Measurements from ENCODE around the gene HES3.
"Not testable (repeated sequence)": the region's sequence is repeated elsewhere in the genome, so short reads cannot be mapped to it uniquely, and the experiment has no call there.

Gene HES3

GRCh38 chr1:6218375-6219164 is 25.4 kb upstream of the HES3 start:
- Histone ChIP-seq H3K4me3 (replicated peaks; ENCODE audit: insufficient read depth, low read length) (no peak overlapping the region), H3K27me3 (ENCODE audit: insufficient read depth, poor library complexity, severe bottlenecking) (no peaks in the 10 kb centered on the region), H3K27ac (replicated peaks) (no peak overlapping the region)
- TF ChIP-seq SPI1 (IDR thresholded peaks at IDR 0.05; ENCODE audit: borderline replicate concordance, low read depth) = no peak
- no peak for TF ChIP-seq GABPA (IDR thresholded peaks at IDR 0.05; ENCODE audit: low read depth)
- TF ChIP-seq CTCF (IDR thresholded peaks at IDR 0.05; ENCODE audit: insufficient read depth, low read length) = no peak
- no peak for TF ChIP-seq REST (IDR thresholded peaks at IDR 0.05; ENCODE audit: insufficient replicate concordance, low read depth)
- TF ChIP-seq POLR2AphosphoS5 (IDR thresholded peaks at IDR 0.05; ENCODE audit: low read depth) = no peak
- no peak for DNase-seq (ENCODE audit: low read depth in 1 of 2, low spot score in 1 of 2)

GRCh38 chr1:6219641-6220040 is 24.3 kb upstream of the HES3 start:
- H3K27me3 ChIP-seq (ENCODE audit: insufficient read depth, poor library complexity, severe bottlenecking); H3K27ac ChIP-seq (replicated peaks); H3K4me3 ChIP-seq (replicated peaks; ENCODE audit: insufficient read depth, low read length); DNase-seq (ENCODE audit: low read depth in 1 of 2, low spot score in 1 of 2): not testable (repeated sequence)

- Histone ChIP-seq H3K27me3 (ENCODE audit: insufficient read depth, poor library complexity, severe bottlenecking) (no peaks in the 10 kb centered on the region), H3K27ac (replicated peaks) (no peak overlapping the region), H3K4me3 (replicated peaks; ENCODE audit: insufficient read depth, low read length) (no peak overlapping the region)
- TF ChIP-seq GABPA (IDR thresholded peaks at IDR 0.05; ENCODE audit: low read depth) = no peak
- TF ChIP-seq POLR2AphosphoS5 (IDR thresholded peaks at IDR 0.05; ENCODE audit: low read depth) = no peak
- no peak for TF ChIP-seq SPI1 (IDR thresholded peaks at IDR 0.05; ENCODE audit: borderline replicate concordance, low read depth)
- no peak for DNase-seq (ENCODE audit: low read depth in 1 of 2, low spot score in 1 of 2)
These were observed 23.7 kb upstream of the HES3 start for GRCh38 chr1:6220236-6220635.

GRCh38 chr1:6221210-6221784 is 22.7 kb upstream of the HES3 start:
- no peak overlapping the region for H3K4me3 ChIP-seq (replicated peaks; ENCODE audit: insufficient read depth, low read length)
- no peak for TF ChIP-seq SPI1 (IDR thresholded peaks at IDR 0.05; ENCODE audit: borderline replicate concordance, low read depth)
- TF ChIP-seq POLR2AphosphoS5 (IDR thresholded peaks at IDR 0.05; ENCODE audit: low read depth) = no peak
- no peak for TF ChIP-seq REST (IDR thresholded peaks at IDR 0.05; ENCODE audit: insufficient replicate concordance, low read depth)
- TF ChIP-seq GABPA (IDR thresholded peaks at IDR 0.05; ENCODE audit: low read depth) = no peak
- no peak for TF ChIP-seq CTCF (IDR thresholded peaks at IDR 0.05; ENCODE audit: insufficient read depth, low read length)
- DNase-seq (ENCODE audit: low read depth in 1 of 2, low spot score in 1 of 2) = no peak
- H3K27me3 ChIP-seq (ENCODE audit: insufficient read depth, poor library complexity, severe bottlenecking) = no peaks in the 10 kb centered on the region
- H3K27ac ChIP-seq (replicated peaks) = no peak overlapping the region
